HG02623 (cell line): ENCODE data around the gene IRX3.
"Not testable (repeated sequence)": the region's sequence is repeated elsewhere in the genome, so short reads cannot be mapped to it uniquely, and the experiment has no call there.

Source experiments
- ATAC-seq: cut with Tn5 transposase; IDR thresholded peaks from one replicate; pipeline ENCODE4 v1.9.1; 2021; ENCODE audit warnings: moderate library complexity; ENCODE audit not compliant: unreplicated experiment

The IRX3 gene

DNA sequence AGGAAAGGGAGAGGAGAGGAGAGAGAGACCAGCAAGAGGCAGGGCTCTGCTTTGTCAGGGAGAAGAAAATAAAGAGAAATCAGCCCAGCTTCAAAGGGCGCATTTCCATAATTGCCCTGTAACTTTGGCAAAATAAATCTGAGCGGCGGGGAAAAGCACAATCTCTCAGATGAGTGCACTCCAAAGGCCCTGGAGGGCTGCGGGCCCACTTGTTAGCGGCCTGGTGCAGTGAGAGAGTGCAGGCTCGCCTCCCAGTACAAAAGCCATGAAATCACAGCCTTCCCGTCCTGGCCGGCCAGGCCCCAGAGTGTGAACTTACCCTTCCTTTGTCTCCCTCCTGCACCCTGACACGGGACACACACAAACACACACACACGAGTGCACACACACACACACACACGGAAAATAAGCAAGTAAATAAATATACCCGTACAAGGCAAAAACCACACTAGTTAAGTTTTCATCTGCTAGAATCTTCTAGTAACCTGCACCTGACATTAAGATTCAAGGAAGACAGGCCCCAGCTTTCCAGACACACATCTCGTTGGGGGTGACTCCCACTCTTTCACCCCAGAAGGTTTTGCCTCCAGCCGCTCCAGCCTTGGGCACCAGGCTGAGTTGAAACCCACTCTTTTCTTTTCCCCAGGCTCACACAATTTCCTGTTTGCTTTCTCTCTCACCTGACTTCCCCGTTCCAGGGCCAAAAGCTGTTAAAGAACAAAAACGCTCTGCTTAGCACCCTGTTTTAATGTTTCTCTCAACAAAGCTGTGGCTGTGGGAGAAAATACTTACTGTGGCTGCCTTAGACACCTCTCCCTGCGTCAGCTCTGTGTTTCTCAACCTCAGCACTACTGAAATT lies 8.5 kb downstream of the IRX3 start:
- ATAC-seq = no peak

DNA sequence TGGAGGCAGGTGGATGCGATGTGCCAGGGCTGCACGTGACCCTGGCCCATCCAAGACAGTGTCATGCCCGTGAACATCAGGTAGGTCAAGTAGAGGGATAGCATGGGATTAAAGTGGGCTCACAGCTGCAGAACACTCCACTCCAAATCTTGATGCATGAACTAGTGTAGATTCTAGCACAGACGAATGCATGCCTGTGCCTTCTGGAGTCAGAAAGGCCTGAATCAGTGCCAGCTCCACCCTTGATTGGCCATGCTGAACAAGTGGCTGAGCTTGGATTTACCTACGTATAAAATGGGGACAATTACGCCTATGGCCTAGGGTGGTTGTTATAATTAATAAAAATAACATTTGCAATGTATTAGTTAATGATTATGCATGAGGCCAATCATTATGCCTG lies 10.6 kb downstream of the IRX3 start:
- ATAC-seq = no peak

DNA sequence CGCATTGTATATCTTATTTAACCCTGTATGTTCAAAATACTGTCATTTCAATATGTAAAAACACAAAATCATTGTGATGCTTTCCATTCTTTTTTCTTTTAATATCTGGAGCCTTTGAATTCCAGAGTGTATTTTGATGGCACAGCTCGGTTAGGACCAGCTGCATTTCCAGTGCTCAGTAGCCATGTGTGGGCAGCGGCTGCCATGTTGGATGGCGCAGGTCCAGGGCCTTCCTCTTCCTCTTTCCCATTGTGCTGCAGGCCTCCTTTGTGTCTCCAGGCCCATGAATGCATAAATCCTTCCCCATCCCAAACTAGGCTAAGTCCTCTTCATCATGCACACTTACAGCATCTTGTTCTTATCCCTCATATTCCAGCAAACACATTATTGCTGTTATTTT lies 13.0 kb downstream of the IRX3 start:
- no peak for ATAC-seq

DNA sequence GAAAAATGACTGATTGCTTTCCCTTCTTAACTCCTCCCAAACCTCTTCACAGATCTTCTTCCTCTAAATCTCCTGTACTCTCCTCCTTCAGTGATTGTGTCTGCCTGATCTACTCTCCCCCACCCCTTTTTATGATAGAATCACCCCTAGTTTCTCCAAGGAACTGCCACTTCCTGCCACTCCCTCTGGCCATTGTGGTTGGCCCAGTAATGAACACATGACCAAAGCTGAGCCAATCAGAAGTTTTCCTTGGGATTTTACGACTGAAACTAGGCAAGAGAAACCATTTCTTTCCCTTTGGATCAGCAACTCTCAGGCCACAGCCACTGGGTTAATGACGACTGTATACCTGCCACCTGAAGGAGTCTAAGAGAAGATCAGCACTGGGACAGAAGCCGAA lies 15.9 kb downstream of the IRX3 start:
- ATAC-seq = no peak

DNA sequence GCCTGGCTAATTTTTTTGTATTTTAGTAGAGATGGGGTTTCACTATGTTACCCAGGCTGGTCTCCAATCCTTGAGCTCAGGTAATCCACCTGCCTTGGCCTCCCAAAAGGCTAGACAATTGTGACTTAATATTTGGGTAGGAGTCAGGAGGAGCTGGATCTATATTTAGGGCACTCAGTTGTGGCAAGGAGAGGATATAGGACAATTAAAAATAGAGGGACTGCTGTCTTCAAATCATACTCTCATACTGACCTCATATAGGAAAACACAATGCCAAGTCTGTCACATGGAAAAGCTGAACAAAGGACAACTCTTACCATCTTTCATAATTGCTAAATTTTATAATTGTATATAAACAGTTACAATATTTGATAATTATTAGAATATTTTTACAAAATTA lies 17.1 kb downstream of the IRX3 start:
- ATAC-seq = no peak

DNA sequence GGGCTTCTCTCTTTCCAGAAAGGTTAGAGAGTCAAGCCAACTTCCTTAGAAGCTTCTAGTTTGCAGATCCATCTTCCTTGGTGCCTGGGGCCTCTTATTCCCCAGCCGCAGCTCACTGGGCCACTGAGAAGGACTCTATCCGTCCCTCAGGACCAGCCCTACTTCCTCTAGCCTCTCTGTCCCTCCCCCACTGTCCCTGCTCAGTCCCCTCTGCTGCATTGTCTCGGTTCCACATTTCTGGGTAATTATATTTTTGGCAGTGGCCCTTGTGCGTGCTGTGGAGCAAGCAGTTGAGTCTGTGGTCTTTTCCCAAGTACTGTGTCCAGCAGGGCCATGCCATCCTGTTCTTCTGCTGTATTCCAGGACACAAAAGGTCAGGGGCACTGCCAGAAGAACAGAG lies 17.8 kb downstream of the IRX3 start:
- ATAC-seq = no peak

DNA sequence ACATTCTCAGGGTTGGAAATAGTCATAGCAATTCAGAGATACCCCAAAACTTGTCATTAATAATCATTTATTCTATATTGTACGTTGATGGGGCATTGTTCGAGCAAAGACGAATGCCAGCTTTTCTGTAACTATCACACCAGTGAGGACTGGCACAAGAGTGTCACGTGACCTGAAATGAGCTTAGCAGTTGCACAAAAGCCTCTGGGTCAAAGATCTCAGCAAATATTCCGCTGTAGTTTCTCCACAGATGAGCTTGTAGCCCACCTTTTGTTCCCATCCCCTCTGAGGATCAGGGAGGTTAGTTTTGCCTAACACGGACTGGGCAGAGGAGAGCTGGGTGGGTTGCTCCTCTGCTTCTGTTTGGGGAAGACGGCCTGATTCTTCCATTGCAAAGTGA lies 18.2 kb downstream of the IRX3 start:
- no peak for ATAC-seq

DNA sequence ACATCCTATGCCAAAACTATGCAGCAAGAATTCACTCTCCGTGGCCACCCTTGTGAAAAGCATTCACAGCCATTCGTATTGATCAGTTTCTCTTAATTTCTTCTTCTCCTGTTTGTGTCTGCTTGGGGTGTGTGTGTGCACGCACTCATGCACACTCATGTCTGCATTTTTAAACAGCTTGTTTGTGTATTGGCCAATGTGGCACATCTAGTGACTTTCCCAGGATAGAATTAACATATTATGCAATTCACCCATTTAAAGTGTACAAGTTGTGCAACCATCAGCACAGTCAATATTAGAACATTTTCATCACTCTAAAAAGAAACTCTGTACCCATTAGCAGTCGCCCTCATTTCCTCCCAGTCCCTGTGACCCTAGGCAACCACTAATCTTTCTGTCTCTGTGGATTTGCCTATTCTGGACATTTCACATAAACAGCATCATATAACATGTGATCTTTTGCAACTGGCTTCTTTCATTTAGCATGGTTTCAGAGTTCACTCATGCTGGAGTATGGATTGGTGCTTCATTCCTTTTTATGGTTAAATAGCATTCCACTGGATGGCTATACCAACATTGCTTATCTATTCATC lies 20.1 kb downstream of the IRX3 start:
- no peak for ATAC-seq

DNA sequence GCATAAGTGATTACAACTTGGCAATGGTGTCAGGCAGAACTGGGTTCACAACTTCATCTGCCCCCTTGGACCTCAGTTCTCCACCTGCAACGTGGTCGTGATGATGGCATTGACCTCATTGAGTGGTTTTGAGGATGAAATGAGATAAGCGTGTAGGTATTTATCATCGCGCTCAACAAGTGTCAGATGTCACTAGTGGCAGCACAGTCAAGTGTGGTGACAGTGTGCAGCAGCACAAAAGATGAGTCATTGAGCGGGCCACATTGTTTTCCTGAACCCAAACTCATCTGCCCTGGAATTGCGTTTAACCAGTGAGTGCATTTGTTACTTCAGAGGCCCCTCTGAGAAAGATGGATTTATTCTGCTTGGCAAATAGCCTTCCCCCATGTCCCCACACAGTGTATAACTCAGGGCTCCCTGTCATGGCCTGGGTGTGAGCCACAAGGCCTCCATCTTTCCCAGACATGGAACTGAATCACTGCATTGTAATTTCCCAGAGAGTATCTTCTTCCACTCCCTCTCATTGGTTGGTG lies 20.9 kb downstream of the IRX3 start:
- no peak for ATAC-seq

DNA sequence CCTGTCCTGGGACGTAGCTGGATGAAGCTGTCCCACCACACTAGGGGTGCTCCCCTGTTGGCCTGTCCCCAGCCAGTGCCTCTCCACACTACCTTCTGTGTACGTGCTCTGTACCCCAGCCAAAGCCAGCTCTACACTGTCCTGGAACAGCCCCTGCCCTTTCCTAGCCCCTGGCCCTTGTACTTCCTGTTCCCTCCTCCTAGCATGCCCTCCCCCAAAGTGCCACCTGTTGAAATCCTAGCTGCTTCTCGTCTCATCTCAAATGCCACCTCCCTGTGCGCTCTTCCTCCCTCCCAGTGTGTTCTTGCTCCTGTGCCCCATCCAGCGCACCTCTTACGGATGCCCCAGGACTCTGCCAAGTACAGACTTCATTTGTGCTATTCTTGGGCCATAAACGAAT lies 33.5 kb downstream of the IRX3 start:
- ATAC-seq = no peak

DNA sequence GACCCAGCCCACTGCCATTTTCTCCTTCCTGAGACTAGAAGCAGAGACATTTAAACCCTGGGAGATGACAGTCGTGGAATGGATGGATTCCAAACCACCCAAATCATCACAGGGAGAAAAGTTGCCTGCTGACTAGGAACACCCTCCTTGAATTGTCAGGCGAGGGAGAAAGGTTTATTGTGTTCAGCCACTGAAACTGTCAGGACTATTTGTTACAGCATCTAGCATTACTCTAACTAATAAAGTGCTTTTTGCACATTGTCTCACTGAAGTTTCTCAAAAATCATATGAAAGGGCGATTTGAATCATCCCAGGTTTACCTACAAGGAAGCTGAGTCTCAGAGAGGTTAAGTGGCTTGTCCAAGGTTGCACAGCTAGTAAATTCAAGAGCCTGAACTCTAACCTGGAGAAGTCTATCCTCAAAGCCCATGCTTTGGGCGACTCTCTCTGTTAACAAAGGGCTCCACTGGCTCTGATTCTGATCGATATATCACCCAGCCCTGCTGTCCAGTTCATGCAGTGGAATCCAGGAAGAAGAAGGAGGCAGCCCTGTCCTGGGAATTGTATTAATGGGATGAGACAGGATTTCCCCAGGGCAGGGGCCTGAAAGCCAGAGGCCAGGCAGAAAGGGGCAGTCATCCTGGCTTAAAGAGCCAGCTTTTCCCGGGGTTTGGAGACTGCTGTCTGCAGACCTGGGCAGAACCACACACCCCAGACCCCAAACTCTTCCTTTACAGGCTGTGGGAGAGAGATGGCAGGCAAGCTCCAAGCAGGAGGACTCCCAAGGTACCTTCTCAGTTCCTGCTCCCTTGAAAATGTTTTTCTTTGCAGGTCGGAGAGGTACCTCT lies 37.5 kb downstream of the IRX3 start:
- ATAC-seq = no peak

DNA sequence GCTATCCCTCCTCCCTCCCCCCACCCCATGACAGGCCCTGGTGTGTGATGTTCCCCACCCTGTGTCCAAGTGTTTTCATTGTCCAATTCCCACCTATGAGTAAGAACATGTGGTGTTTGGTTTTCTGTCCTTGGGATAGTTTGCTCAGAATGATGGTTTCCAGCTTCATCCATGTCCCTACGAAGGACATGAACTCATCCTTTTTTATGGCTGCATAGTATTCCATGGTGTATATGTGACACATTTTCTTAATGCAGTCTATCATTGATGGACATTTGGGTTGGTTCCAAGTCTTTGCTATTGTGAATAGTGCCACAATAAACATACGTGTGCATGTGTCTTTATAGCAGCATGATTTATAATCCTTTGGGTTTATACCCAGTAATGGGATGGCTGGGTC lies 38.9 kb downstream of the IRX3 start:
- not testable (repeated sequence) for ATAC-seq

DNA sequence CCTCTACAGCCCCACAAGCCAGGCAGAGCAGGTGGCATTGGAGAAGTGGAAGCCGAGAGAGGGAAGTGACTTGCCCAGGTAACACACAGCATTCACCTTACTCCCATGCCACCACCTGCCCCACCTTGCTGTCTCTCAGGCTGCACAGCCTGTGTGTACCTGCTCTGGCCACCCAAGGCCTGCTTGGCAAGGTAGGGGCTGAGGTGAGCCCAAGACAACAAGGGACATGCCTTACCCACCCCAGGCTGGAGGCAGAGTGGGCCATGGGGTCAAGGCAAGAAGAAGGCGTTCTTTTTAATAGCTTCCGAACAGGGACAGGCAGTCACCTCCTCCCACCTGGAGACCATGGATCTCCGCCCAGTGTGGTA lies 40.1 kb downstream of the IRX3 start:
- no peak for ATAC-seq

DNA sequence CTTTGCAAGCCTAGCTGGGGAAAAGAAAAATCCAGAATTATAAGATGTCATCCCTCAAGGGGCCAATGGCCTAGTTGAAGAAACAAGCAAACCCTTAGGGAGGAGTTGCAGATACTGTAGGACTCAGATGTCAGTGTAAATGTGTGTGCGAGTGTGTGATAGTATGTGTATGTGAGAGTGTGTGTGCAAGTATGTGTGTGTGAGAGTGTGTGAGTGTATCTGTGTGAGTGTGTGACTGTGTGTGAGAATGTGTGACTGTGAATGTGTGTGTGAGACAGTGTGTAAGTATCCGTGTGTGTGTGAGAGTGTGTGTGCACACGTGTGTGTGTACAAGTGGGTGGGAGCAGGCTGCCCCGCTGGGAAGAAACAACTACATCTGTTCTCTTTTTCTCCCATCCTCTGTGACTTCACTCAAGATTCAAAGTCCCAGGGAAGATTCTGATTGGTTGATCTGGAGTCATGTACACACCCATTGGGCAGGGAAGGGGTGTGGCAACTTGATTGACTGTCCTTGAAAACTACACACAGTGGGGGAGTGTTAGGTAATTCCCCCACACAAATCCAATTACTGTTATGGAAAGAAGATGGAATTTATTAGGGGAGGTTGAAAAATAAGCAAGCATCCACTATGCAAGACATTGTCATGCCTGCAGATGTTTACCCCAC lies 40.7 kb downstream of the IRX3 start:
- ATAC-seq = no peak

DNA sequence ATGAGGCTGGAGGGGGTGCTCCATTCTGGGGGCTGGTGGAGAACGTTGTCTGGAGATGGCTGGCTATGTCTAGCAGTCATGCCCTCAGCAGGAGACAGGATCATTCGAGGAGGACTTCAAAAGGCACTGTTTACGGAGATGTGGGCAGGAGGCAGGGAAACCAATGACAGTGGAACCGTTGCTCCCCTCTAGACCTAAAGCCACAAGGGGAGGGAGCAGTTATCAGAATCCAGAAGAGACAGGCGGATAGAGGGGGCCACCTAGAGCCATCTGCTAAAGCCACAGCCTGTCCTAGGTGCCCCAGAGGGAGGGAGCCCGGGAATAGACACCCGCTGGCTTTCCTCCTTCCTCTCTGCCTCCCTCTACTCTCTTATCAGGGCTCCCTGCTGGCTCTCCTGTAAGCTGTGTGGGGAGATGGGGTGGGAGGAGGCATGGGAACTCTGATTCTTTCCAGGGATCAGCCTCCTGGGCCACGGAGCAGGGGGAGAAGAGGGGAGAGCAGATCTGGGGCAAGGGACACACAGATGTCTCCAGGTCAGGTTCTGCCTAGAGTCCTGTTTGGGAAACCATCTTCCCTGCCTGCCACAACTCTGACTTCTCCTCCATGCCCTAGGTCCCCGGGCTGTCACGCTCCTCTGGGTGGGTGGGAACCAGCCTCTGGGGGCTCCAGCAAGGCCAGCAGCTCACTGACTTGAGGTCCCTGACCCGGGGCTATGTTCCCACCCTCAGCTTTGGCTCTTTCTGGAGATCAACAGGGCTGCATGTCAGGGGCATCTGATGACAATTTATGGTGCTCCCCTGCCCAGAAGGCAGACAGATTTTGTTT lies 42.3 kb downstream of the IRX3 start:
- no peak for ATAC-seq

DNA sequence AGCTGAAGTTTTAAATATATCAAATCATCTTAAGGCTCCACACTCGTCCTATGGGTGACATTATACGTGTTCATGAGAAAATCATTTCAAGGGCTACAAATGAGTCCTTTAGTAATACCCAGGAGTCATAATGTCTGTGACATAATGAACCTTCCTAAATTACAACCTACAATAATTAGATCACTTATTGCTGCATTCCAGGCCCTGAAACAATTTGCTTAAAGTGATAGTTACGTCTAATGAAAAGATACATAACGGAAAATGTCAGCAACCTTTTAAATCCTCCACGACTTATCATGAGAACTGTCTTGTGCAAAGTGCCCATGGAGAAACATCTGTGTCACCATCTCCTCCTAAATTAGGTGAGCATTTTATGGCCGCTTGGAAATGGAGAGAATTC lies 43.4 kb downstream of the IRX3 start:
- no peak for ATAC-seq

DNA sequence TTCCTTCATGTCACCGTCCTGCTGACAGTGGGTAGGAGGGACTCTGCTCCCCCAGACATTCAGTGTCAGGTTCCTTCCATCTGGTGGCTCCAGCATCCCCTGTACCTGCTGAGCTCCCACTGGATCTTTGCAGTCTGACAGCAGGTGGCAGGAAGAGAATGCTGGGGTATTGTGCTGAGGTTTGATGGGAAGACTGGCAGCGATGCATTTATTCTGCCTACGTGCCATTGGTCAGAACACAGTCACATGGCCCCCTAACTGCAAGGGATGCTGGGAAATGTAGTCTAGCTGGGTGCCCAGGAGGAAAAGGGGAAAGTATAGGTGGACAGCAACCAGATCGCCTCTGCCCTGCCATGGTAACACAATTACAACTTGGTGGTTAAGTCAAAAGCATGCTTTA lies 44.4 kb downstream of the IRX3 start:
- ATAC-seq = no peak

DNA sequence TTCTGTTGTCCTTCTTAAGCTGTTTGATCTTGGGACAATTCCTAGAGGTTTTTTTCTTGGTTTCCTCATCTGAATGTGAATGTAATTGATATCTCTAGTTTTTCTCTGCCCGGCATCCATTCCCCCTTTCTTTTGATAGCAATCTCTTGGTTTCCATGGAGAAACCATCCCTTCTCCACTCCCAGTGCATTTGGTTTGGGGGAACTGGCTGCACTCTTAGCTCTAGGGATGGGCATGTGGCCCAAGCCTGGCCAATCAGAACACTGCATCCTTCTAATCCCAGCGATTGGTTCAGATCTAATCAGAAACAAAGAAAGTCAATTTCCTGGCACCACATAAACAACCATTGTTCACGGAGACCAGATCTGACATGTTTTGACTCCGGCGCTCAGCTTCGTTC lies 45.1 kb downstream of the IRX3 start:
- ATAC-seq = no peak

DNA sequence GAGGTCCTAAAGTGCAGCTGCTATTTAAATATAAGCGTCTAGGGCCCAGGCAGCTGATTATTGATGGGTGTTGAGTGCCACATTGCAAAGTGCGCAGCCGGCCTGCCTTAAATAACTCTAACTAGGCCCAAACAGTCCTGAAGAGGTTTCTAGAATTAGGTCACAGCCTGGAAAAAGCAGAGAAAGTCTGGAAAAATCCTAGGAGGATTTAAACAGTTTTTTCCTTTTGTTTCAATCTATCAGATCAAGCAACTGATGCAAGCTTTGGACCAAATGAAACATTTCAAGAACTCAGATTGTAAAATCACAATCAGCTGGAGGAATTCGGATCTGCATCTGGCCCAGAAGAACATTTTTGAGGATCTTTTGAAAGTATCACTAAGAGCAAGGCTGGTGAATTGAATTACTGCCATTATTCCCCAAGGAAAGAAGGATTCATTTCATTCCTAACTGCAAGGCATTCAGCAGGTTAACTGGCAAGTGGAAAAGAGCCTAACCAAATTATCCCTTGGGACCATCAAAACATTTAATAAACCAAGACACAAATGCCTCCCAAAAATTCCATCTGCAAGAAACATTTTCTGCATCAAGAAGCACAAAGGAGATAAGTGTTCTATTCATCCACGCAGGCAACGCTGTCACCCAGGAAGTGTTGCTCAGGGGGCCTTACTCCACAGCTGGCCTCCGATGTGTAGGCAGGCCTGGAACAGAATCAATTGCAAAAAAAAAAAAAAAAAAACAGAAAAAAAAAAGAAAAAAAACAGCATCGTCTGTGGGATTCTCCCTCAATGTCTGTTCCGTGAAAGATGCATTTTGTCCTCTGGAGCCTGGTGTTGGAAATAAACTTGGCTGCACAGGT lies 46.1 kb downstream of the IRX3 start:
- no peak for ATAC-seq
